Keratinocyte (primary cell): ENCODE results near the gene C19orf47.

Source experiments
- CTCF ChIP-seq, 3 experiments: IDR thresholded peaks in 1 of 3; conservative IDR thresholded peaks in 1 of 3; optimal IDR thresholded peaks in 1 of 3; 2 replicates in 2 of 3; 3 replicates in 1 of 3; pipeline versions ENCODE3 to v1.5.1; 2011; ENCODE audit warnings: low read length in 3 of 3, mild to moderate bottlenecking in 3 of 3, moderate library complexity in 2 of 3, control low read depth in 1 of 3, inconsistent platforms in 1 of 3; ENCODE audit not compliant: insufficient read depth in 2 of 3; ENCODE audit errors: extremely low read depth in 1 of 3
- EZH2 ChIP-seq: IDR thresholded peaks from one replicate; pipeline ENCODE4 v1.6.1; 2012; ENCODE audit warnings: inconsistent platforms, mild to moderate bottlenecking, low read length, moderate library complexity

GRCh38 chr19:40298026-40298425, 50.2 kb downstream of the C19orf47 start:
- TF ChIP-seq EZH2 (no peak), CTCF (optimal IDR thresholded peaks at IDR 0.05 in 1 of 3, IDR thresholded peaks at IDR 0.05 in 1 of 3, conservative IDR thresholded peaks at IDR 0.05 in 1 of 3; ENCODE audit: extremely low read depth in 1 of 3, insufficient read depth in 2 of 3, low read length in 3 of 3) (no peak)
